ENCODE results near the gene KIF2A. TPM values are rescaled to one million over a fixed set of nuclear protein-coding genes. Genes with fewer than 3 reads are reported as not detected.
A peak's percentile ranks its signal among the peaks of the same experiment; 100 is the strongest.

The KIF2A gene
- total RNA-seq, 1 experiment from 2014 or later, result 86.1 TPM

DNA sequence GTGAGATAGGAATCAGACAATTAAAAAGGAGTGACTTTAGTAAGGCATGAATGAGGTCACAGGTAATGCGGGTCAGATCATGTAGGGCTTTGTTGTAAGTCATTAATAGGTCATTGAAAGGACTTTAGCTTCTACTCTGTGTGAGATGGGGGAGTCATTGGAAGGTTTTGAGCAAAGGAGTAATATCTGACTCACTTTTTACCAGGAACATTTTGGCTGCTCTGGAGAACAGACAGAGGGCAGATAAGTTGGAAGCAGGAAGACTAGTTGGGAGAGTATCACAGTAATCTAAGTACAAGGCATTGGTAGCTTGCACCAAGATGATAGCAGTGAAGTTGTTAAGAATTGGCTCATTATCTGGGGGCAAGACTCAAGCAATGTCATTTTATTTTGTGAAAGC is 37.4 kb downstream of the KIF2A start:
- Histone ChIP-seq H2AK5ac (ENCODE audit: insufficient read length, low read length) (no peak overlapping the region), H3K9me3 (ENCODE audit: control insufficient read depth, low read depth, low read length) (no peaks in the 10 kb centered on the region), H3K14ac (ENCODE audit: insufficient read depth, low read length) (no peak overlapping the region), H2AFZ (ENCODE audit: low read length) (no peak overlapping the region), H3K18ac (ENCODE audit: insufficient read length, low read depth, low read length) (no peak overlapping the region), H2BK15ac (ENCODE audit: low read depth, low read length) (no peak overlapping the region), H2BK12ac (ENCODE audit: insufficient read length, low read depth, low read length) (no peak overlapping the region), H3K27ac (ENCODE audit: insufficient read length, low read depth, low read length) (no peak overlapping the region), H3K4me1 (ENCODE audit: insufficient read depth, low read length) (no peaks in the 10 kb centered on the region), H3K4me2 (ENCODE audit: insufficient read depth, insufficient read length, low read length) (no peak overlapping the region), H4K5ac (ENCODE audit: insufficient read length, low read depth, low read length) (no peak overlapping the region), H2BK5ac (ENCODE audit: insufficient read length, low read length) (no peak overlapping the region), H3K27me3 (ENCODE audit: insufficient read depth, low read length) (no peaks in the 10 kb centered on the region), H3K23ac (ENCODE audit: insufficient read length, low read depth, low read length) (no peak overlapping the region), H4K91ac (ENCODE audit: insufficient read length, low read depth, low read length) (no peak overlapping the region), H3K9ac (ENCODE audit: extremely low read depth, insufficient read length, low read length) (no peak overlapping the region), H3K56ac (ENCODE audit: insufficient read length, low read depth, low read length) (no peak overlapping the region), H4K20me1 (ENCODE audit: control insufficient read depth, insufficient read depth, insufficient read length) (no peaks in the 10 kb centered on the region), H2BK20ac (ENCODE audit: low read depth, low read length, poor library complexity, severe bottlenecking) (no peak overlapping the region), H3K79me2 (ENCODE audit: insufficient read depth, low read length) (peaks cover 14% of the 10 kb centered on the region; the same call in 1 of the 2 replicates), H4K8ac (replicated peaks; ENCODE audit: insufficient read length, low read depth, low read length) (no peak overlapping the region), H3K23me2 (ENCODE audit: insufficient read length, low read depth, low read length, poor library complexity, severe bottlenecking) (no peaks in the 10 kb centered on the region), H2BK120ac (ENCODE audit: low read depth, low read length, poor library complexity, severe bottlenecking) (no peak overlapping the region), H3K79me1 (ENCODE audit: insufficient read depth, low read depth, low read length, poor library complexity, severe bottlenecking) (peaks cover 5% of the 10 kb centered on the region), H3K4ac (ENCODE audit: low read depth, low read length) (no peak overlapping the region), H3T11ph (ENCODE audit: low read length) (no peak overlapping the region)
- H3K9me3 Mint-ChIP-seq, result no peaks in the 10 kb centered on the region
- no peak overlapping the region for H3K4me3 Mint-ChIP-seq
- no CpG with 5 or more reads among the region's 1 CpG for WGBS (ENCODE audit: extremely low coverage, insufficient read length, low lambda C conversion rate)
- TF ChIP-seq, protein P1, sequence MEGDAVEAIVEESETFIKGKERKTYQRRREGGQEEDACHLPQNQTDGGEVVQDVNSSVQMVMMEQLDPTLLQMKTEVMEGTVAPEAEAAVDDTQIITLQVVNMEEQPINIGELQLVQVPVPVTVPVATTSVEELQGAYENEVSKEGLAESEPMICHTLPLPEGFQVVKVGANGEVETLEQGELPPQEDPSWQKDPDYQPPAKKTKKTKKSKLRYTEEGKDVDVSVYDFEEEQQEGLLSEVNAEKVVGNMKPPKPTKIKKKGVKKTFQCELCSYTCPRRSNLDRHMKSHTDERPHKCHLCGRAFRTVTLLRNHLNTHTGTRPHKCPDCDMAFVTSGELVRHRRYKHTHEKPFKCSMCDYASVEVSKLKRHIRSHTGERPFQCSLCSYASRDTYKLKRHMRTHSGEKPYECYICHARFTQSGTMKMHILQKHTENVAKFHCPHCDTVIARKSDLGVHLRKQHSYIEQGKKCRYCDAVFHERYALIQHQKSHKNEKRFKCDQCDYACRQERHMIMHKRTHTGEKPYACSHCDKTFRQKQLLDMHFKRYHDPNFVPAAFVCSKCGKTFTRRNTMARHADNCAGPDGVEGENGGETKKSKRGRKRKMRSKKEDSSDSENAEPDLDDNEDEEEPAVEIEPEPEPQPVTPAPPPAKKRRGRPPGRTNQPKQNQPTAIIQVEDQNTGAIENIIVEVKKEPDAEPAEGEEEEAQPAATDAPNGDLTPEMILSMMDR (conservative IDR thresholded peaks at IDR 0.05), result no peak
- H3K27me3 Mint-ChIP-seq (ENCODE audit: low read depth), result no peaks in the 10 kb centered on the region
- peaks cover 1 to 20% (median 12%) of the 10 kb centered on the region in 3 experiments; a peak in 6 of 7 replicates for H3K36me3 Mint-ChIP-seq (ENCODE audit: insufficient read depth in 1 of 3, low read depth in 3 of 3)
- DNase-seq, result no peak
- H3K4me1 Mint-ChIP-seq, result peaks cover 0 to 3% of the 10 kb centered on the region in 2 experiments; a peak in 1 of 4 replicates
- peak overlapping the region in 1 of 3 experiments; percentile 6; a peak in 1 of 7 replicates for H3K27ac Mint-ChIP-seq

Data from H9 (cell line).